Suprapubic skin (tissue), 3 donors: ENCODE results near the gene CLSTN1.
"Not testable (repeated sequence)": the region's sequence is repeated elsewhere in the genome, so short reads cannot be mapped to it uniquely, and the experiment has no call there.

Source experiments
- POLR2AphosphoS5 ChIP-seq, 3 donors: sonication (generic); formaldehyde crosslinking; IDR thresholded peaks; one replicate each; pipeline ENCODE4 v1.6.1; 2017; ENCODE audit warnings: antibody characterized with exemption in 3 of 3
- TF ChIP-seq, protein P1 (sequence below), 2 donors: fragments of 200-600 bp in 1 of 2; fragments of 450-650 bp in 1 of 2; sonication (generic) in 1 of 2; IDR thresholded peaks; one replicate each; pipeline ENCODE4 v1.5.1; 2016 to 2019; ENCODE audit warnings: antibody characterized with exemption in 2 of 2, mild to moderate bottlenecking in 1 of 2, moderate library complexity in 1 of 2

DNA sequence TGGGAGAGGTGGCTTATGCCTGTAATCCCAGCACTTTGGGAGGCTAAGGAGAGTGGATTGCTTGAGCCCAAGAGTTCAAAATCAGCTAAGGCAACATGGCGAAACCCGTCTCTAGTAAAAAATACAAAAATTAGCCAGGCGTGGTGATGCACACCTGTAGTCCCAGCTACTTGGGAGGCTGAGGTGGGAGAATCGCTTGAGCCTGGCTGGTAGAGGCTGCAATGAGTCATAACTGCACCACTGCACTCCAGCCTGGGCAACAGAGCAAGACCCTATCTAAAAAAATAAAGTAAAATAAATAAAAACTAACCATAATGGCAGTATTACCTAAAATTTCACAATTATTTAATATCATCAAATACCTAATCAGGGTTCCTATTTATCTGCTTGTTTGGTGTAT is 34.1 kb downstream of the CLSTN1 start:
- TF ChIP-seq, protein P1, sequence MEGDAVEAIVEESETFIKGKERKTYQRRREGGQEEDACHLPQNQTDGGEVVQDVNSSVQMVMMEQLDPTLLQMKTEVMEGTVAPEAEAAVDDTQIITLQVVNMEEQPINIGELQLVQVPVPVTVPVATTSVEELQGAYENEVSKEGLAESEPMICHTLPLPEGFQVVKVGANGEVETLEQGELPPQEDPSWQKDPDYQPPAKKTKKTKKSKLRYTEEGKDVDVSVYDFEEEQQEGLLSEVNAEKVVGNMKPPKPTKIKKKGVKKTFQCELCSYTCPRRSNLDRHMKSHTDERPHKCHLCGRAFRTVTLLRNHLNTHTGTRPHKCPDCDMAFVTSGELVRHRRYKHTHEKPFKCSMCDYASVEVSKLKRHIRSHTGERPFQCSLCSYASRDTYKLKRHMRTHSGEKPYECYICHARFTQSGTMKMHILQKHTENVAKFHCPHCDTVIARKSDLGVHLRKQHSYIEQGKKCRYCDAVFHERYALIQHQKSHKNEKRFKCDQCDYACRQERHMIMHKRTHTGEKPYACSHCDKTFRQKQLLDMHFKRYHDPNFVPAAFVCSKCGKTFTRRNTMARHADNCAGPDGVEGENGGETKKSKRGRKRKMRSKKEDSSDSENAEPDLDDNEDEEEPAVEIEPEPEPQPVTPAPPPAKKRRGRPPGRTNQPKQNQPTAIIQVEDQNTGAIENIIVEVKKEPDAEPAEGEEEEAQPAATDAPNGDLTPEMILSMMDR (IDR thresholded peaks at IDR 0.05): not testable (repeated sequence)
- TF ChIP-seq POLR2AphosphoS5 (IDR thresholded peaks at IDR 0.05): not testable (repeated sequence)
